ENCODE data around the gene SLC35E4.

DNA sequence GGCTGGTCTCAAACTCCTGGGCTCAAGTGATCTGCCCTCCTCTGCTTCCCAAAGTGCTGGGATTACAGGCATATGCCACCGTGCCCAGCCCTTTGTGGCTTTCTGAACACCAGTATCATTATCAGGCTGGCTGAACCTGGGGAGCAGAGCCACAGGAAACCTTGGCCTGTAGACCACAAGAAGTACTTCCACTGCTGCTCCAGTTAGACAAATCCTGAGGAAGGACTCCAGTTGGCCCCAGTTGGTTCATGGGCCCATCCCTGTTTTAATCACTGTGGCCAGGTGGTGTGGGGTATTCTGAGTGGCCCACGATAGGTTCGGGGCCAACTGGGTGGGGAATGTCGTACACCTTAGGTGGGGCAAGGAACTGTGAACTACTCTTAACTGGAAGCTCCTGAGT lies 37.6 kb downstream of the SLC35E4 start:
- TF ChIP-seq, protein P1, sequence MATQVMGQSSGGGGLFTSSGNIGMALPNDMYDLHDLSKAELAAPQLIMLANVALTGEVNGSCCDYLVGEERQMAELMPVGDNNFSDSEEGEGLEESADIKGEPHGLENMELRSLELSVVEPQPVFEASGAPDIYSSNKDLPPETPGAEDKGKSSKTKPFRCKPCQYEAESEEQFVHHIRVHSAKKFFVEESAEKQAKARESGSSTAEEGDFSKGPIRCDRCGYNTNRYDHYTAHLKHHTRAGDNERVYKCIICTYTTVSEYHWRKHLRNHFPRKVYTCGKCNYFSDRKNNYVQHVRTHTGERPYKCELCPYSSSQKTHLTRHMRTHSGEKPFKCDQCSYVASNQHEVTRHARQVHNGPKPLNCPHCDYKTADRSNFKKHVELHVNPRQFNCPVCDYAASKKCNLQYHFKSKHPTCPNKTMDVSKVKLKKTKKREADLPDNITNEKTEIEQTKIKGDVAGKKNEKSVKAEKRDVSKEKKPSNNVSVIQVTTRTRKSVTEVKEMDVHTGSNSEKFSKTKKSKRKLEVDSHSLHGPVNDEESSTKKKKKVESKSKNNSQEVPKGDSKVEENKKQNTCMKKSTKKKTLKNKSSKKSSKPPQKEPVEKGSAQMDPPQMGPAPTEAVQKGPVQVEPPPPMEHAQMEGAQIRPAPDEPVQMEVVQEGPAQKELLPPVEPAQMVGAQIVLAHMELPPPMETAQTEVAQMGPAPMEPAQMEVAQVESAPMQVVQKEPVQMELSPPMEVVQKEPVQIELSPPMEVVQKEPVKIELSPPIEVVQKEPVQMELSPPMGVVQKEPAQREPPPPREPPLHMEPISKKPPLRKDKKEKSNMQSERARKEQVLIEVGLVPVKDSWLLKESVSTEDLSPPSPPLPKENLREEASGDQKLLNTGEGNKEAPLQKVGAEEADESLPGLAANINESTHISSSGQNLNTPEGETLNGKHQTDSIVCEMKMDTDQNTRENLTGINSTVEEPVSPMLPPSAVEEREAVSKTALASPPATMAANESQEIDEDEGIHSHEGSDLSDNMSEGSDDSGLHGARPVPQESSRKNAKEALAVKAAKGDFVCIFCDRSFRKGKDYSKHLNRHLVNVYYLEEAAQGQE (IDR thresholded peaks at IDR 0.05; ENCODE audit: low read depth) = no peak
- TF ChIP-seq ZBTB7A (IDR thresholded peaks at IDR 0.05; ENCODE audit: low read depth) (no peak), TAF1 (IDR thresholded peaks at IDR 0.05; ENCODE audit: low read depth) (no peak), MAX (IDR thresholded peaks at IDR 0.05) (no peak), CEBPB (IDR thresholded peaks at IDR 0.05) (no peak), EP300 (IDR thresholded peaks at IDR 0.05; ENCODE audit: borderline replicate concordance) (no peak), RAD21 (IDR thresholded peaks at IDR 0.05; ENCODE audit: low read depth) (no peak), TCF12 (IDR thresholded peaks at IDR 0.05; ENCODE audit: low read depth) (no peak), YY1 (IDR thresholded peaks at IDR 0.05; ENCODE audit: low read depth) (no peak), FOXM1 (IDR thresholded peaks at IDR 0.05; ENCODE audit: borderline replicate concordance, low read depth) (no peak), CREB1 (IDR thresholded peaks at IDR 0.05; ENCODE audit: low read depth) (no peak), EGR1 (IDR thresholded peaks at IDR 0.05) (no peak), TEAD4 (IDR thresholded peaks at IDR 0.05) (no peak)
- TF ChIP-seq, protein P2, sequence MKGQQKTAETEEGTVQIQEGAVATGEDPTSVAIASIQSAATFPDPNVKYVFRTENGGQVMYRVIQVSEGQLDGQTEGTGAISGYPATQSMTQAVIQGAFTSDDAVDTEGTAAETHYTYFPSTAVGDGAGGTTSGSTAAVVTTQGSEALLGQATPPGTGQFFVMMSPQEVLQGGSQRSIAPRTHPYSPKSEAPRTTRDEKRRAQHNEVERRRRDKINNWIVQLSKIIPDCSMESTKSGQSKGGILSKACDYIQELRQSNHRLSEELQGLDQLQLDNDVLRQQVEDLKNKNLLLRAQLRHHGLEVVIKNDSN (IDR thresholded peaks at IDR 0.05) = no peak
